Liver (tissue), 9 donors: Measurements from ENCODE around the gene STUM. TPM values are rescaled to one million over a fixed set of nuclear protein-coding genes. Genes with fewer than 3 reads are reported as not detected.

Source experiments
- DNase-seq: peaks from one replicate; pipeline ENCODE4 v3.0.0-alpha.2; 2017; ENCODE audit warnings: low spot score
- H3K27ac ChIP-seq, 2 donors: one replicate each; pipeline ENCODE4 v1.7.0; 2013; ENCODE audit warnings: inconsistent platforms in 2 of 2, low read length in 2 of 2, control low read depth in 1 of 2, low read depth in 1 of 2, mild to moderate bottlenecking in 1 of 2
- H3K27me3 ChIP-seq, 4 donors: one replicate each; pipeline versions ENCODE4 v1.6.1 to v1.7.0; 2013; ENCODE audit warnings: low read length in 3 of 4, inconsistent platforms in 1 of 4, mild to moderate bottlenecking in 1 of 4, moderate library complexity in 1 of 4; ENCODE audit not compliant: control insufficient read depth in 4 of 4, insufficient read depth in 4 of 4
- H3K36me3 ChIP-seq, 4 donors: one replicate each; pipeline versions ENCODE4 v1.6.1 to v1.7.0; 2013; ENCODE audit warnings: low read length in 3 of 4, mild to moderate bottlenecking in 3 of 4, low read depth in 1 of 4, moderate library complexity in 1 of 4; ENCODE audit not compliant: control insufficient read depth in 4 of 4, insufficient read depth in 3 of 4
- H3K4me1 ChIP-seq, 4 donors: one replicate each; pipeline versions ENCODE4 v1.6.1 to v1.7.0; 2013; ENCODE audit warnings: low read length in 3 of 4, mild to moderate bottlenecking in 3 of 4, moderate library complexity in 1 of 4; ENCODE audit not compliant: control insufficient read depth in 4 of 4, insufficient read depth in 4 of 4
- H3K4me3 ChIP-seq, 3 donors: one replicate each; pipeline versions ENCODE4 v1.6.1 to v1.7.0; 2013; ENCODE audit warnings: low read length in 3 of 3, control low read depth in 1 of 3, low read depth in 1 of 3, mild to moderate bottlenecking in 1 of 3
- H3K9ac ChIP-seq, 2 donors: one replicate each; pipeline ENCODE4 v1.7.0; 2013; ENCODE audit warnings: low read length in 2 of 2, mild to moderate bottlenecking in 2 of 2, moderate library complexity in 2 of 2, control low read depth in 1 of 2, low read depth in 1 of 2
- H3K9me3 ChIP-seq, 4 donors: one replicate each; pipeline versions ENCODE4 v1.6.1 to v1.7.0; 2013; ENCODE audit warnings: low read length in 3 of 4; ENCODE audit not compliant: control insufficient read depth in 4 of 4
- CTCF ChIP-seq: fragments of 150-350 bp; IDR thresholded peaks from 2 replicates; pipeline ENCODE4 v1.5.1; 2017; ENCODE audit warnings: improper control_type of control experiment, low read depth, low read length; ENCODE audit not compliant: missing input control
- EGR1 ChIP-seq, 2 donors: IDR thresholded peaks; 2 replicates each; pipeline ENCODE4 v1.6.1; 2016 to 2018; ENCODE audit warnings: antibody characterized with exemption in 2 of 2, low read depth in 2 of 2
- FOXA1 ChIP-seq: IDR thresholded peaks from 2 replicates; pipeline ENCODE4 v1.6.1; 2016; ENCODE audit warnings: antibody characterized with exemption
- FOXA2 ChIP-seq: IDR thresholded peaks from 2 replicates; pipeline ENCODE4 v1.6.1; 2016; ENCODE audit warnings: antibody characterized with exemption
- HNF4A ChIP-seq, 2 donors: conservative IDR thresholded peaks; 2 replicates each; pipeline ENCODE4 v1.6.1; 2016; ENCODE audit warnings: antibody characterized with exemption in 2 of 2, mild to moderate bottlenecking in 2 of 2
- HNF4G ChIP-seq: IDR thresholded peaks from 2 replicates; pipeline ENCODE4 v1.6.1; 2016; ENCODE audit warnings: antibody characterized with exemption
- JUND ChIP-seq, 2 donors: IDR thresholded peaks; 2 replicates each; pipeline ENCODE4 v1.6.1; 2016; ENCODE audit warnings: antibody characterized with exemption in 2 of 2
- MAX ChIP-seq: IDR thresholded peaks from 2 replicates; pipeline ENCODE4 v1.6.1; 2016; ENCODE audit warnings: antibody characterized with exemption
- RAD21 ChIP-seq, 2 donors: IDR thresholded peaks; 2 replicates each; pipeline ENCODE4 v1.6.1; 2016; ENCODE audit warnings: antibody characterized with exemption in 2 of 2, mild to moderate bottlenecking in 2 of 2
- RXRA ChIP-seq, 2 donors: IDR thresholded peaks; 2 replicates each; pipeline ENCODE4 v1.6.1; 2017 to 2018; ENCODE audit warnings: antibody characterized with exemption in 2 of 2, mild to moderate bottlenecking in 1 of 2
- SP1 ChIP-seq: IDR thresholded peaks from 2 replicates; pipeline ENCODE4 v1.6.1; 2018; ENCODE audit warnings: antibody characterized with exemption, mild to moderate bottlenecking
- TAF1 ChIP-seq: conservative IDR thresholded peaks from 2 replicates; pipeline ENCODE4 v1.6.1; 2016; ENCODE audit warnings: antibody characterized with exemption, mild to moderate bottlenecking
- YY1 ChIP-seq: IDR thresholded peaks from 2 replicates; pipeline ENCODE4 v1.6.1; 2016; ENCODE audit warnings: antibody characterized with exemption, mild to moderate bottlenecking
- WGBS: extraction: QIAGEN DNeasy Blood & Tissue Kit; methylation state at CpG from one replicate; pipeline ENCODE4 v1.1.7; 2013; 5-methylcytosine and 5-hydroxymethylcytosine counted together
- polyA plus RNA-seq, 2 donors: library from polyadenylated mRNA; stranded (reverse) in 1 of 2; unstranded in 1 of 2; fragments of 200-250 nt in 1 of 2; fragments of >200 nt in 1 of 2; fragmentation: Nextera tagmentation in 1 of 2; extraction: Ambion mirVana in 1 of 2; gene quantifications; one replicate each; pipeline versions ENCODE4 v1.2.1 to v1.2.3, GENCODE V29; 2013 to 2015
- total RNA-seq, 2 donors: library from RNA; depleted of rRNA; stranded (reverse); fragments of >200 nt; gene quantifications; one replicate each; pipeline ENCODE4 v1.2.3, GENCODE V29; 2014
- TF ChIP-seq, protein P1 (sequence below): IDR thresholded peaks from 2 replicates; pipeline ENCODE4 v1.6.1; 2016; ENCODE audit warnings: antibody characterized with exemption
- TF ChIP-seq, protein P2 (sequence below): IDR thresholded peaks from 2 replicates; pipeline ENCODE4 v1.6.1; 2016; ENCODE audit warnings: antibody characterized with exemption, mild to moderate bottlenecking
- TF ChIP-seq, protein P3 (sequence below): IDR thresholded peaks from 2 replicates; pipeline ENCODE4 v1.6.1; 2016; ENCODE audit warnings: antibody characterized with exemption
- donor health status: healthy.
- donor health status: healthy.
- donor health status: healthy.
- donor health status: healthy.
- donor health status: healthy.

Gene STUM
- total and polyA plus RNA-seq, 4 donors = 0.03 to 0.14 (median 0.07) TPM

- DNase-seq = no peak
- H3K4me1 ChIP-seq = no peaks in the 10 kb centered on the region
- no peak overlapping the region for H3K4me3 ChIP-seq
- H3K27ac ChIP-seq = no peak overlapping the region
- WGBS = 80% methylated on average over 13 of the region's 13 CpGs
- peaks cover 0 to 3% (median 0%) of the 10 kb centered on the region in 4 donors for H3K27me3 ChIP-seq
- peaks cover 0 to 3% (median 0%) of the 10 kb centered on the region in 4 donors for H3K9me3 ChIP-seq
- TF ChIP-seq EGR1 (IDR thresholded peaks at IDR 0.05; ENCODE audit: low read depth in 2 of 2) (no peak), FOXA2 (no peak), YY1 (no peak), RAD21 (IDR thresholded peaks at IDR 0.05) (no peak), FOXA1 (no peak), SP1 (no peak), CTCF (no peak)
- TF ChIP-seq, protein P1, sequence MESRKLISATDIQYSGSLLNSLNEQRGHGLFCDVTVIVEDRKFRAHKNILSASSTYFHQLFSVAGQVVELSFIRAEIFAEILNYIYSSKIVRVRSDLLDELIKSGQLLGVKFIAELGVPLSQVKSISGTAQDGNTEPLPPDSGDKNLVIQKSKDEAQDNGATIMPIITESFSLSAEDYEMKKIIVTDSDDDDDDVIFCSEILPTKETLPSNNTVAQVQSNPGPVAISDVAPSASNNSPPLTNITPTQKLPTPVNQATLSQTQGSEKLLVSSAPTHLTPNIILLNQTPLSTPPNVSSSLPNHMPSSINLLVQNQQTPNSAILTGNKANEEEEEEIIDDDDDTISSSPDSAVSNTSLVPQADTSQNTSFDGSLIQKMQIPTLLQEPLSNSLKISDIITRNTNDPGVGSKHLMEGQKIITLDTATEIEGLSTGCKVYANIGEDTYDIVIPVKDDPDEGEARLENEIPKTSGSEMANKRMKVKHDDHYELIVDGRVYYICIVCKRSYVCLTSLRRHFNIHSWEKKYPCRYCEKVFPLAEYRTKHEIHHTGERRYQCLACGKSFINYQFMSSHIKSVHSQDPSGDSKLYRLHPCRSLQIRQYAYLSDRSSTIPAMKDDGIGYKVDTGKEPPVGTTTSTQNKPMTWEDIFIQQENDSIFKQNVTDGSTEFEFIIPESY = no peak
- no peak overlapping the region for H3K9ac ChIP-seq
- H3K36me3 ChIP-seq = no peaks in the 10 kb centered on the region
Observed at GRCh38 chr1:226519716-226520598, 28.6 kb upstream of the STUM start.

- DNase-seq = no peak
- no peaks in the 10 kb centered on the region for H3K4me1 ChIP-seq
- peaks cover 0 to 3% (median under 1%) of the 10 kb centered on the region in 4 donors for H3K9me3 ChIP-seq
- no peak overlapping the region for H3K9ac ChIP-seq
- peaks cover 0 to 3% (median 0%) of the 10 kb centered on the region in 4 donors for H3K27me3 ChIP-seq
- H3K36me3 ChIP-seq = no peaks in the 10 kb centered on the region
- WGBS = 88% methylated on average over 9 of the region's 9 CpGs
- TF ChIP-seq FOXA2 (no peak), HNF4G (no peak), JUND (IDR thresholded peaks at IDR 0.05) (no peak), HNF4A (conservative IDR thresholded peaks at IDR 0.05) (no peak), FOXA1 (no peak), RXRA (IDR thresholded peaks at IDR 0.05) (no peak), MAX (no peak), TAF1 (no peak), EGR1 (IDR thresholded peaks at IDR 0.05; ENCODE audit: low read depth in 2 of 2) (no peak)
- TF ChIP-seq, protein P2, sequence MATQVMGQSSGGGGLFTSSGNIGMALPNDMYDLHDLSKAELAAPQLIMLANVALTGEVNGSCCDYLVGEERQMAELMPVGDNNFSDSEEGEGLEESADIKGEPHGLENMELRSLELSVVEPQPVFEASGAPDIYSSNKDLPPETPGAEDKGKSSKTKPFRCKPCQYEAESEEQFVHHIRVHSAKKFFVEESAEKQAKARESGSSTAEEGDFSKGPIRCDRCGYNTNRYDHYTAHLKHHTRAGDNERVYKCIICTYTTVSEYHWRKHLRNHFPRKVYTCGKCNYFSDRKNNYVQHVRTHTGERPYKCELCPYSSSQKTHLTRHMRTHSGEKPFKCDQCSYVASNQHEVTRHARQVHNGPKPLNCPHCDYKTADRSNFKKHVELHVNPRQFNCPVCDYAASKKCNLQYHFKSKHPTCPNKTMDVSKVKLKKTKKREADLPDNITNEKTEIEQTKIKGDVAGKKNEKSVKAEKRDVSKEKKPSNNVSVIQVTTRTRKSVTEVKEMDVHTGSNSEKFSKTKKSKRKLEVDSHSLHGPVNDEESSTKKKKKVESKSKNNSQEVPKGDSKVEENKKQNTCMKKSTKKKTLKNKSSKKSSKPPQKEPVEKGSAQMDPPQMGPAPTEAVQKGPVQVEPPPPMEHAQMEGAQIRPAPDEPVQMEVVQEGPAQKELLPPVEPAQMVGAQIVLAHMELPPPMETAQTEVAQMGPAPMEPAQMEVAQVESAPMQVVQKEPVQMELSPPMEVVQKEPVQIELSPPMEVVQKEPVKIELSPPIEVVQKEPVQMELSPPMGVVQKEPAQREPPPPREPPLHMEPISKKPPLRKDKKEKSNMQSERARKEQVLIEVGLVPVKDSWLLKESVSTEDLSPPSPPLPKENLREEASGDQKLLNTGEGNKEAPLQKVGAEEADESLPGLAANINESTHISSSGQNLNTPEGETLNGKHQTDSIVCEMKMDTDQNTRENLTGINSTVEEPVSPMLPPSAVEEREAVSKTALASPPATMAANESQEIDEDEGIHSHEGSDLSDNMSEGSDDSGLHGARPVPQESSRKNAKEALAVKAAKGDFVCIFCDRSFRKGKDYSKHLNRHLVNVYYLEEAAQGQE = no peak
- TF ChIP-seq, protein P3, sequence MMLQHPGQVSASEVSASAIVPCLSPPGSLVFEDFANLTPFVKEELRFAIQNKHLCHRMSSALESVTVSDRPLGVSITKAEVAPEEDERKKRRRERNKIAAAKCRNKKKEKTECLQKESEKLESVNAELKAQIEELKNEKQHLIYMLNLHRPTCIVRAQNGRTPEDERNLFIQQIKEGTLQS = no peak
- no peak overlapping the region for H3K27ac ChIP-seq
- H3K4me3 ChIP-seq = no peak overlapping the region
Observed at GRCh38 chr1:226520640-226521355, 27.8 kb upstream of the STUM start.
